Measurements from ENCODE around the gene RXFP3.

The RXFP3 gene

GRCh38 chr5:33980030-33980429 is 43.8 kb downstream of the RXFP3 start:
- no peak for TF ChIP-seq CTCF (IDR thresholded peaks at IDR 0.05; ENCODE audit: insufficient read depth, low read depth, low read length, missing control alignments)
- H3K4me3 ChIP-seq (ENCODE audit: low read depth, low read length): no peak overlapping the region
- no peak for DNase-seq (ENCODE audit: low read depth)

- no peak for TF ChIP-seq CTCF (IDR thresholded peaks at IDR 0.05; ENCODE audit: insufficient read depth, low read depth, low read length, missing control alignments)
- DNase-seq (ENCODE audit: low read depth): no peak
- H3K4me3 ChIP-seq (ENCODE audit: low read depth, low read length): no peak overlapping the region
Measured at GRCh38 chr5:33981408-33982162, 45.4 kb downstream of the RXFP3 start.

- no peak for DNase-seq (ENCODE audit: low read depth)
- no peak overlapping the region for H3K4me3 ChIP-seq (ENCODE audit: low read depth, low read length)
- TF ChIP-seq CTCF (IDR thresholded peaks at IDR 0.05; ENCODE audit: insufficient read depth, low read depth, low read length, missing control alignments): no peak
Measured at GRCh38 chr5:33984178-33984577, 48.0 kb downstream of the RXFP3 start.

- TF ChIP-seq CTCF (IDR thresholded peaks at IDR 0.05; ENCODE audit: insufficient read depth, low read depth, low read length, missing control alignments): no peak
- no peak within 1 kb of the TSS for H3K4me3 ChIP-seq (ENCODE audit: low read depth, low read length)
- DNase-seq (ENCODE audit: low read depth): no peak
Measured at GRCh38 chr5:33984671-33985124, 48.5 kb downstream of the RXFP3 start, which contains the start of gene SLC45A2. SLC45A2 (minus strand) TSS chr5:33984693; CDS start chr5:33984583, 110 bp downstream.

GRCh38 chr5:33985447-33985846 is 49.3 kb downstream of the RXFP3 start:
- no peak overlapping the region for H3K4me3 ChIP-seq (ENCODE audit: low read depth, low read length)
- TF ChIP-seq CTCF (IDR thresholded peaks at IDR 0.05; ENCODE audit: insufficient read depth, low read depth, low read length, missing control alignments): no peak
- DNase-seq (ENCODE audit: low read depth): no peak
